T1000 (cell line): Measurements from ENCODE around the gene SPRYD3.
A peak's percentile ranks its signal among the peaks of the same experiment; 100 is the strongest.
"Not testable (repeated sequence)": the region's sequence is repeated elsewhere in the genome, so short reads cannot be mapped to it uniquely, and the experiment has no call there.

Source experiments
- DNase-seq: peaks from one replicate; lab custom pipeline; 2025; ENCODE audit warnings: mixed read lengths; lab: John Stamatoyannopoulos, UW

Gene SPRYD3

GRCh38 chr12:53051881-53052412 is 27.2 kb downstream of the SPRYD3 start:
- no peak for DNase-seq

GRCh38 chr12:53051058-53051880 is 27.9 kb downstream of the SPRYD3 start:
- no peak for DNase-seq

- DNase-seq: no peak
Measured at GRCh38 chr12:53050426-53051057, 28.6 kb downstream of the SPRYD3 start.

- DNase-seq: peak; percentile 27
Measured at GRCh38 chr12:53049571-53050318, 29.4 kb downstream of the SPRYD3 start, which contains the start of gene TNS2. TNS2 (plus strand) TSS chr12:53050065; CDS start chr12:53050186, 121 bp downstream.

- no peak for DNase-seq
Measured at GRCh38 chr12:53048780-53049401, 30.3 kb downstream of the SPRYD3 start.

- no peak for DNase-seq
Measured at GRCh38 chr12:53048033-53048779, 31.0 kb downstream of the SPRYD3 start.

GRCh38 chr12:53047221-53048032 is 31.8 kb downstream of the SPRYD3 start:
- peak; percentile 67 for DNase-seq

- peak; percentile 76 for DNase-seq
Measured at GRCh38 chr12:53046655-53047220, 32.5 kb downstream of the SPRYD3 start.

GRCh38 chr12:53045696-53046045 is 33.5 kb downstream of the SPRYD3 start:
- no peak for DNase-seq

- DNase-seq: no peak
Measured at GRCh38 chr12:53044896-53045695, 34.1 kb downstream of the SPRYD3 start.

- no peak for DNase-seq
Measured at GRCh38 chr12:53044052-53044581, 35.1 kb downstream of the SPRYD3 start.

GRCh38 chr12:53042607-53043454 is 36.4 kb downstream of the SPRYD3 start:
- no peak for DNase-seq

GRCh38 chr12:53039851-53040250 is 39.3 kb downstream of the SPRYD3 start:
- DNase-seq: no peak

- DNase-seq: no peak
Measured at GRCh38 chr12:53036802-53037201, 42.4 kb downstream of the SPRYD3 start.

GRCh38 chr12:53034459-53034858 is 44.7 kb downstream of the SPRYD3 start:
- no peak for DNase-seq

- DNase-seq: not testable (repeated sequence)
Measured at GRCh38 chr12:53033832-53034231, 45.4 kb downstream of the SPRYD3 start.

- DNase-seq: no peak
Measured at GRCh38 chr12:53031616-53032015, 47.6 kb downstream of the SPRYD3 start.

GRCh38 chr12:53027014-53027413 is 52.2 kb downstream of the SPRYD3 start:
- not testable (repeated sequence) for DNase-seq
